KBM-7 (cell line): Measurements from ENCODE around the gene ATAT1.
A peak's percentile ranks its signal among the peaks of the same experiment; 100 is the strongest.

Source experiments
- DNase-seq: peaks from one replicate; pipeline ENCODE4 v3.0.0-alpha.2; 2015
- in situ Hi-C: fragments of 300-500 bp; cut with MboI; formaldehyde crosslinking; loops from 2 replicates; pipeline ENCODE4 v1.14.3; 2020; ENCODE audit warnings: low sequenced_read_pairs, low pct_unique_long_range_greater_than_20kb, mixed read lengths

Gene ATAT1

DNA sequence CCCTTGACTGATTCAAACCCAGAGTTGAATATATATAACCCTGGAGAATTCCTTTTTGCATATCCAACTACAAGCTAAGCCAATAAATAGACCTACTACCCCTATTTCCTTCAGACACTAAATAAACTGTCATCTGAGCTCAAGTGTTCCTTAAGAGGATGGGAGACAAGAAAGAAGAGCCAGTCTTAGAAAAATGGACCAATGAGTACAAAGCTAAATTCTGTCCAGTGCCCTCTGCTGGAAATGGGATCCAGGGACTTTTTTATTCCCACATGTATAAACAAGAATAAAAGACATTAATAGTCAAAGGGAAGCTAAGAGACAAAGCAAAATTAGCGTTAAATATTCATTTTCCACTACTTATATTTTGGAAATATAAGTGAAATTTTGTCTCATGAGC, 14.5 kb upstream of the ATAT1 start:
- peak; percentile 35 for DNase-seq
- in situ Hi-C loops, result no loop called here

DNA sequence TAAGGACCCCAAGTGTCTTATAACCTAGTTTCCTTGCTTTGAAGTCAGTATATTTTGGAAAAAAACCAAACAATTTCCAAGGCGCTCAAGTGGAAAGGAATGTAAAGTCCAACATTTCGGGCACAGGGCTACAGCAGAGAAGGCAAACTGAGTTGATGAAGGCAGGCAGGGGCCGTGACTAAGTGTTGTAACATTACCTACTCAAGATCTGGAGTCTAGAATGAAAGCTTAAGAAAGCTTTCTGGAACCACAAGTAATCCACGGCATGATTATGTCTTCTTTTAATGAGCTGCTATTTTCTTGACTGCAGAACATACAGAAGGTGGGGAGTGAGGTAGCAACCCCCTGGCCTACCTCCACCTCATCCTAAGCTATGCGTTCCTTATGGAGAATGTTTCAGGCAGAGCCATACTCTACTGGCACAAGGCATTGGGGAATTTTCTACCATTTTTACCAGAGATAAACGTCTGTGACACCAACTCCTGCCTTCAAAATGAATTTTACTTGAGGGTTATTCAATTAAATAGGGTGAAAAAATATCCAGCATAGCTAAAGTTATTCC, 13.9 kb upstream of the ATAT1 start:
- in situ Hi-C loops, result no loop called here
- no peak for DNase-seq

- in situ Hi-C loops, result no loop called here
- no peak for DNase-seq
These were observed 13.2 kb upstream of the ATAT1 start for GRCh38 chr6:30613251-30614043.

- DNase-seq, result no peak
- in situ Hi-C loops, result no loop called here
These were observed 12.4 kb upstream of the ATAT1 start for GRCh38 chr6:30614044-30614842.

DNA sequence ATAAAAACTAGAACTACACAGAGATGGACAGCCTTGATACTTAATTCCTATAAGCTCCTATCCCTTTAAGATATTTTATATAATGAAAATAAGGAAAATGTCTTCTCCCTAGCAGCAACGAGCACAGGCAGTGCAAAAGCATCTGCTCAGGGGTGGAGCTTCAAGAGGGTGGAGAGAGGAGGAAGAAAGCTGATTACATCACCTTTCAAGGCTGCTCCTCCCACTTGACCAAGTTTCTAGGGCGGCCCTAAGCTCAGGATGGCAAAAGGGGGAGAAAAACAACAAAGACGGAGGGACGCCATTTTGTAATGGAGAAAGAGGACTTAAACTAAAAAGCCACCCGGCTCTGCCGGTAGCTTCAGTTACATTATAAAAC, 11.8 kb upstream of the ATAT1 start:
- peak; percentile 99 for DNase-seq
- in situ Hi-C loops, result no loop called here

DNA sequence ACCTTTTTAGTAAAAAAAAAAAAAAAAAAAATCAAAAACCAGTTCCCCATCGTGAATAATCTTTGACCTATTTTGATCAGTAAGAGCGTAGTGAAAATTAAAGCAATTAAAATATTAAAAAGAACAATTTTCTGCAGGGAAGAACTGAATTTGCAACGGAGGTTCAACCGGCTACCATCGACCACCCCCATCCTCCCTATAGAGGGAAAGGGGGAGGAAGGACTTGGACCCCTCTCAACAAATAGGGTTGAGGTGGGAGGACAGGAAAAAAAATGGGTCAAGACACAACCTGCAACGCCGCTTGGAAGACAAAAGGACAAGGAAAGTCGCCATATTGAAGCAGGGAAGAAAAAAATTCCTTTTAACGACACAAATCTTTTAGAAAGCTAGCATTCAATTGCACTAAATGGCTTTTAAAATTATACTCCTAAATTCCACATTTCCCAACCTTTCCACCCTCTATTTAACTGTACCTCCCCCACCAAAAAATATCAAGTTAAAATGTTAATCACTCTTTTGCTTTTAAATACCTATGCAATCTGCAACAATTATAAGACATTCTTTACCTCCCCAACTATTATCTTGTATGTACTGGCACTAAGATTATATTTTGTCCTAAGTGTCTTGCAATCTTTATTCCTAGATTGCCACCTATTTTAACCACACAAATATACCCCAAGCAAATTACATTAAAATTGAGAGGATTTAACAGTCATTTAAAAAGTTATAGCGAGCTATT, 11.3 kb upstream of the ATAT1 start:
- in situ Hi-C loops, result no loop called here
- peak; percentile 79 for DNase-seq

DNA sequence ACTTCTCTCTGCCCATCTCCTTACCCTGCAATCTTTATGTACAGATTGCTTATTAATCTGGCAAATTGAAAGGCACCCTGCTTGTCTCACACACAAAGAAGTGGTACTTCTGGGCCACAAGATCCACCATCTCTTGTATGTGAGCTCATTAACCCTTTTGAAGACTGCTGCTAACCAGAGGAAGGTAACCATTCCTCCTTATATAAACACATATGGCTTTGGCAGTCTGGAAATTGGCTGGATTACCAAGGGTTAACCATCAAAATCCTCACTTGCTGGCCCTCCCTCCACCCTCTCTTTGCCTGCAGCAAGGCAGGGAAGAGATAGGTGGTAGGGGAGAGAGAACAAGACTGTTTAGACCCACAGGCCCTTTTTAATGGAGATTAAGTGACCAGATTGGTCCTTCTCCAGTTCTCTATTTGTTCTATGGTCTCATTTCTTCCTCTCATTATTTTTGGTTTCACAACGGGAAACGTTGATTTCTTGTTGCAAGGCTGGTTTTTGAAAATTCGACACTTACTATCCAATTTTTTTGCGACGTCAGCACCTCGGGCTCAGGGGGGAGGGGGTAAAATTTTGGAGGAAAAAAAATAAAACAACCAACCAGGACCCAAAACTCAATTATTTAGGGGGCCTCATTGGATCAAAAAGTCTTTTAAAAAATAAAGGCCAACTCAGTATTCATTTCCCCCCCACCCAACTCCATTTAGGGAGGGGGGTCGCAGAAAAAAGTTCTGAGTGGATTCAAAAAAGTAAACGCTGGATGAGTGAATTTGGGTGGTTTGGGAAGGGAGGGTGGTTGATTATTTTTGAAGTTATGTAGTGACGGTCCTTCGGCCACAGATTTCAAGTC, 10.5 kb upstream of the ATAT1 start:
- in situ Hi-C loops, result no loop called here
- peak; percentile 72 for DNase-seq

DNA sequence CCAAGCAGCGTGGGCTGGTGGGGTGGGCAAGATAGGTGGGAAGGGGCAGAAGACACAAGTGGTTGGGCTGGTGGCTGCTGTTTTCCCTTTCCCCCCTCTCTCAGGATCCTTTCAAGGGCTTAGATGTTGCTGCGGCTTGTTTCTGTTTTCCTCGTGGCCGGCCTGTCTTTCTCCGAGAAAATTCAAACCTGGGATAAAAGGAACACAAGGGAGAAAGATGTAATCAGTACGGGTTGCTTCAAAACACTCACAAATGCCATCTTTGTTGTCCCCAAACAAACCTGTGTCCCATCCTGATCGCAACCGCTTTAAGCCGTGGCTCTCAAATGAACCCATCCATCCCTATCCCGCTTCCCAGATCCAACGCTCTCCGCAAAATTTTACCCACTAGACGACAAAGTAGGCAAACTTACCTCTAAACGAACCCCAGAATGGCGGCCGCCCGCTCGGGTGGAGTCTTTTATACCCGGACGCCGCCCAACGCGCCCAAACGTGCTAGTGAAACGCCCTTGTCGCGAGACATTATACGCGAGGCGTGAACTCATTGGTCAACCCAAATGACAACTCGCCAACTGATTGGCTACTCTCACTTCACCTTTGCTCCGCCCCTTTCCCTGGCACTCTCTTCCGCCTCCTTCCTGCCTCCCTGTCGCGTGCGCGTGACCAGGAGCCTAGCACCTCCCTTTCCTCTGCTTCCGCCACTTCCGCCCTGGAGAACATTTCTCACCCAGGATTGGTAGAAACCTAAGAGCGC, 9.7 kb upstream of the ATAT1 start, which contains the start of gene PPP1R10:
Gene PPP1R10 (minus strand): TSS at position 433 of the 754 bp plus-strand sequence. CDS start 7,299 bp downstream, outside the sequence.
- peak; percentile 100 for DNase-seq
- in situ Hi-C loops, result no loop called here

DNA sequence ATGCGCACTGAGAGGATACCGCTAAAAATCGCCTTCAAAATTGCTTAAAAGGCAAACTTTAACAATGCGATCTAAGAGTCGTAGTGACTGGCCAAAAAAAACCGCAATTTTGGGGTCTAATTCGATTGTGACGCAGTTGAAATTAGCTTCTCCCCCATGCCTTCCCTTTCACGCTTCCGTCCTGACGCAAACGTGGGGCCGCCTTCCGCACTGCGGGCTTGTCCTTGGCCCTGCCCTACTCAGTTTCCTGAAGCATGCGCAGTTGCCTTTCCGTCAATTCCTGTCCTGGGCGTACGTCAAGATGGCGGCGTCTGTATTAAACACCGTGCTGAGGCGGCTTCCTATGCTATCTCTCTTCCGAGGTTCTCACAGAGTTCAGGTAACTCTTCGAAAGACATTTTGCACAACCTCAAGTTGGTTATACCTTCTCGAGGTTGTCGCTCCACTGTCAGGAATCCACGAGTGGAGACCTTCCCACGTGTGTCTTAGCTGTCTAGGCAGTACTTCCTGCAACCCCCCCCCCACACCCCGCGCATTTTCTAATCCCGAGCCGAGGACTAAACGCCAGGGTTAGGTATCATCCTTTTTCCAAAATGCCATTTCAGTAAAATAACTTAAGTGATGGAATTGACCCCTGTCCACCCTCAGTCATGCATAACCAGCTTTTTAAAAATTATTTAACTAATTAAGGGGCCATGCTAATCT, 9.0 kb upstream of the ATAT1 start, which contains the start of gene MRPS18B:
Gene MRPS18B (plus strand): TSS at position 276 of the 705 bp plus-strand sequence. CDS start 26 bp downstream, at position 302.
- peak; percentile 98 for DNase-seq
- in situ Hi-C loops, result no loop called here

DNA sequence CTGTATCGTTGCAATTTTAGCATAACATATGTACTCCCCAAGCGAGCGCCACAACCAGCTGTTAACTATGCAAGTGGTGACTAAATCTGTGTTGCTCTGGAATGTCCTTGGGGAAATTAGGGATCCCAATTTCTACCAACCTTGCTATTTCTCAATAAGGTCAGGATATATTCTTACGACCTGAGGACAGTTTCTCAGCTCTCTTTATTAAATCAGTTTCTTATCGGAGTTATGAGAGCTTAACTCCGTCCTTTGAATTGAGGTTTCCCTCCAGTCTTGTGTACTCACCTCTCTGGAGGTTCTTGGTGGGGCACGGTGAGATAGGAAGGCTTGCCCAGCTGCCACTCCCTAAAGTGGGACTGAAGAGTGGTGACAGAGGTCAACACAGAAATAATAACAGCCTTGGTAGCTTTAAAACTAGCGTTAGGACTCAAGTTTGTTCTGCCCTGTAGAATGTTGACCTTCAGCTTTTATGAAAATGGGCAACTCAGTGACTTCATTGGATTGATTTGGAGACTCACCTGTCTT, 8.3 kb upstream of the ATAT1 start:
- no peak for DNase-seq
- in situ Hi-C loops, result no loop called here

- in situ Hi-C loops, result no loop called here
- no peak for DNase-seq
These were observed 7.1 kb upstream of the ATAT1 start for GRCh38 chr6:30619561-30619960.

DNA sequence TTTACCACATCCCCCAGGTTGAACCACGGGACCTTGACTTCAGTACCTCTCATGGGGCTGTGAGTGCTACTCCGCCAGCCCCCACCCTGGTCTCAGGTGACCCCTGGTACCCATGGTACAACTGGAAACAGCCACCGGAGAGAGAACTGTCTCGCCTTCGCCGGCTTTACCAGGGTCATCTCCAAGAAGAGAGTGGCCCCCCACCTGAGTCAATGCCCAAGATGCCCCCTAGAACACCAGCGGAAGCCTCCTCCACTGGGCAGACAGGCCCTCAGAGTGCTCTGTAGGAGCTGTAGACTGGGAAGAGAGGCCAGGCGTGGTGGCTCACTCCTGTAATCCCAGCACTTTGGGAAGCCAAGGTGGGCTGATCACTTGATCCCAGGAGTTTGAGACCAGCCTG, 1.2 kb upstream of the ATAT1 start:
- DNase-seq, result no peak
- in situ Hi-C loops, result no loop called here

DNA sequence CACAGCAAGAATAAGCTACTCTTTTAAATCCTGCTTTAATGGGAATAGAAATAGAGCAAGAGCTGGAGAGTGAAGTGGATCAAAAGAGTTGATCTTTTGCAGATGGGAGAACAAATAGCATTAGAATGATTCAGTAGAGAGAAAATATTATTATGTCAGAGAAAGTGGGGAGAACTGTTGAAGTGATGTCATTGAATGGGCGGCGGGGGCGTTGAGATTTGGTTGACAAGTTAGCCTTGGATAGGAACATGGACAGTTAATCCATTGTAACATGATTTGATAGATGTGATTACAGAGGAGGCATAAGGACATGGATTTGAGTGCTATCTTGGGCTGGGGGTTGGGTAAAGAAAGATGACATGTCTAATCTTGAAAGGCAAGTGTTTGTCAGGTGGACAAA, 9.2 kb downstream of the ATAT1 start:
- DNase-seq, result no peak
- in situ Hi-C loops, result no loop called here

DNA sequence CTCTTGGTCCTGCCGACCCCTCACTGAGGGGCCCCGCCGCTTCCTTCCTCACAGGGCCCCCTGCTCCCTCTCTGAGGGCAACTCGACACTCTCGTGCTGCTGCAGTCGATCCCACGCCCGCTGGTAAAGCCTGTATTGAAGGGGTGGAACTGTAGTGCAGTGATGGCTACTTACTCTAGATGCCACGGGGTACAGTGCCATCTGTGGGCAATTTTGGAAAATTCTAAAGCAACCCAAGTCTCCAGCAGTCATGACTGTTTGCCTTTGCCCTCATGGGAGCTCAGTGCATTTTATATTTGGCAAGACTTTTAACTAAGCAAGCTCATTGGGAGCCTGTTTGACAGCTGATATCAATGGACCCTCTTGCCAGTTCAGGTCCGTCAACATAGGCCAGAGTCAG, 13.8 kb downstream of the ATAT1 start:
- no peak for DNase-seq
- in situ Hi-C loops, result no loop called here

GRCh38 chr6:30641048-30641447, 14.4 kb downstream of the ATAT1 start:
- DNase-seq, result no peak

GRCh38 chr6:30643656-30644055, 17.0 kb downstream of the ATAT1 start:
- in situ Hi-C loops, result no loop called here
- DNase-seq, result no peak

More at GRCh38 chr6:30641048-30641447, 14.4 kb downstream of the ATAT1 start:
- in situ Hi-C loops, result no loop called here

DNA sequence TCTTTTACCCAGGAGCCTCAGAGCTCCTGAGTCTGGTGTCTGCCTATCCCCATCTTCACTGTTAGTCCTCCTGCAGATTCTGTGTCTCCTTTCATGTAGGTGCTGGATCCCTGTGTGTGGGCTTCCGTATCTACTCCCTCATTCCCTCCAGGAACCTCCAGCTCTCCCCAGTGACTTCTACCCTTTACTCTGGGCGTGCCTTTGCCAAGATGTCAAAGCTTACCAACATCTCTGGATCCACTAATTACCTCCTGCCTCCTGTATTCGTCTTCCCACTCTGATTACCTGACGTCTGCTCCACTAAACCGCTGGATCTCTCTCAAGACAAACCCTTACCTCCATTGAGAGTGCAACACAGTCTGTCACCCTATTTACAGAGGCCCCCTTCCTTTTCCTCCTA, 18.1 kb downstream of the ATAT1 start:
- DNase-seq, result no peak
- in situ Hi-C loops, result no loop called here
